NCI-H82 (cell line): ENCODE measurements around the gene CD22.
"Not testable (repeated sequence)": the region's sequence is repeated elsewhere in the genome, so short reads cannot be mapped to it uniquely, and the experiment has no call there.

Experiments
- DNase-seq: peaks from one replicate; lab custom pipeline; 2025; lab: John Stamatoyannopoulos, UW

CD22 gene

GRCh38 chr19:35359395-35359794, 30.4 kb downstream of the CD22 start:
- not testable (repeated sequence) for DNase-seq

GRCh38 chr19:35360081-35360480, 31.1 kb downstream of the CD22 start:
- DNase-seq: not testable (repeated sequence)

- no peak for DNase-seq
These were observed 32.0 kb downstream of the CD22 start for GRCh38 chr19:35360880-35361420.

GRCh38 chr19:35362261-35363000, 33.4 kb downstream of the CD22 start:
- no peak for DNase-seq

- no peak for DNase-seq
These were observed 34.1 kb downstream of the CD22 start for GRCh38 chr19:35363001-35363590.

GRCh38 chr19:35363711-35364425, 34.9 kb downstream of the CD22 start:
- DNase-seq: no peak

GRCh38 chr19:35365303-35365702, 36.3 kb downstream of the CD22 start:
- no peak for DNase-seq

GRCh38 chr19:35368378-35368777, 39.4 kb downstream of the CD22 start:
- DNase-seq: no peak

- no peak for DNase-seq
These were observed 40.5 kb downstream of the CD22 start for GRCh38 chr19:35369522-35369921.

- DNase-seq: no peak
These were observed 41.7 kb downstream of the CD22 start, which contains the start of gene GPR42 for GRCh38 chr19:35370722-35371121. TSS of gene GPR42 (plus strand) at chr19:35371068. CDS start at chr19:35371360, 292 bp downstream.

GRCh38 chr19:35373492-35373891, 44.5 kb downstream of the CD22 start:
- DNase-seq: no peak

- DNase-seq: not testable (repeated sequence)
These were observed 45.0 kb downstream of the CD22 start for GRCh38 chr19:35374031-35374430.

- DNase-seq: no peak
These were observed 46.7 kb downstream of the CD22 start for GRCh38 chr19:35375505-35376307.

GRCh38 chr19:35377656-35378055, 48.7 kb downstream of the CD22 start:
- DNase-seq: no peak

GRCh38 chr19:35378356-35378755, 49.4 kb downstream of the CD22 start:
- no peak for DNase-seq

- not testable (repeated sequence) for DNase-seq
These were observed 50.6 kb downstream of the CD22 start for GRCh38 chr19:35379545-35379944.

- DNase-seq: no peak
These were observed 51.0 kb downstream of the CD22 start for GRCh38 chr19:35379992-35380391.

- DNase-seq: no peak
These were observed 51.6 kb downstream of the CD22 start for GRCh38 chr19:35380450-35381124.

GRCh38 chr19:35381318-35381717, 52.3 kb downstream of the CD22 start:
- DNase-seq: no peak

GRCh38 chr19:35381926-35382325, 52.9 kb downstream of the CD22 start:
- no peak for DNase-seq

- DNase-seq: no peak
These were observed 54.5 kb downstream of the CD22 start for GRCh38 chr19:35383536-35383935.
